Liver (tissue), 3 donors: Measurements from ENCODE around the gene CMTM2.

Source experiments
- ATF3 ChIP-seq: IDR thresholded peaks from 2 replicates; pipeline ENCODE4 v1.6.1; 2016; ENCODE audit warnings: antibody characterized with exemption
- CTCF ChIP-seq: fragments of 150-350 bp; IDR thresholded peaks from 2 replicates; pipeline ENCODE4 v1.5.1; 2017; ENCODE audit warnings: improper control_type of control experiment, low read depth, low read length; ENCODE audit not compliant: missing input control
- FOXA1 ChIP-seq: IDR thresholded peaks from 2 replicates; pipeline ENCODE4 v1.6.1; 2016; ENCODE audit warnings: antibody characterized with exemption
- GABPA ChIP-seq, 2 donors: IDR thresholded peaks in 1 of 2; conservative IDR thresholded peaks in 1 of 2; 2 replicates each; pipeline ENCODE4 v1.6.1; 2016; ENCODE audit warnings: antibody characterized with exemption in 2 of 2, mild to moderate bottlenecking in 1 of 2, moderate library complexity in 1 of 2
- HNF4A ChIP-seq, 2 donors: conservative IDR thresholded peaks; 2 replicates each; pipeline ENCODE4 v1.6.1; 2016; ENCODE audit warnings: antibody characterized with exemption in 2 of 2, mild to moderate bottlenecking in 2 of 2
- HNF4G ChIP-seq: IDR thresholded peaks from 2 replicates; pipeline ENCODE4 v1.6.1; 2016; ENCODE audit warnings: antibody characterized with exemption
- JUND ChIP-seq, 2 donors: IDR thresholded peaks; 2 replicates each; pipeline ENCODE4 v1.6.1; 2016; ENCODE audit warnings: antibody characterized with exemption in 2 of 2
- MAX ChIP-seq: IDR thresholded peaks from 2 replicates; pipeline ENCODE4 v1.6.1; 2016; ENCODE audit warnings: antibody characterized with exemption
- RAD21 ChIP-seq, 2 donors: IDR thresholded peaks; 2 replicates each; pipeline ENCODE4 v1.6.1; 2016; ENCODE audit warnings: antibody characterized with exemption in 2 of 2, mild to moderate bottlenecking in 2 of 2
- REST ChIP-seq: IDR thresholded peaks from 2 replicates; pipeline ENCODE4 v1.6.1; 2016; ENCODE audit warnings: antibody characterized with exemption, mild to moderate bottlenecking
- SP1 ChIP-seq: IDR thresholded peaks from 2 replicates; pipeline ENCODE4 v1.6.1; 2018; ENCODE audit warnings: antibody characterized with exemption, mild to moderate bottlenecking
- YY1 ChIP-seq: IDR thresholded peaks from 2 replicates; pipeline ENCODE4 v1.6.1; 2016; ENCODE audit warnings: antibody characterized with exemption, mild to moderate bottlenecking
- donor health status: healthy.
- donor health status: healthy.

GRCh38 chr16:66580605-66581209 lies 1.4 kb downstream of the CMTM2 start:
- no peak for TF ChIP-seq CTCF
- no peak for TF ChIP-seq HNF4A (conservative IDR thresholded peaks at IDR 0.05)
- TF ChIP-seq MAX = no peak
- no peak for TF ChIP-seq SP1
- TF ChIP-seq RAD21 (IDR thresholded peaks at IDR 0.05) = no peak
- TF ChIP-seq GABPA (IDR thresholded peaks at IDR 0.05 in 1 of 2, conservative IDR thresholded peaks at IDR 0.05 in 1 of 2) = no peak
- TF ChIP-seq JUND (IDR thresholded peaks at IDR 0.05) = no peak
- no peak for TF ChIP-seq HNF4G
- TF ChIP-seq FOXA1 = no peak
- TF ChIP-seq YY1 = no peak
- TF ChIP-seq REST = no peak
- no peak for TF ChIP-seq ATF3
